KMS-11 (cell line): Measurements from ENCODE around the gene CDC42BPA.

Experiments
- H2AFZ ChIP-seq: fragments of 200-600 bp; sonication (generic); 2 replicates; pipeline ENCODE4 v1.6.1; 2016; ENCODE audit warnings: antibody characterized with exemption, mixed run types, low read depth
- H3K27ac ChIP-seq: fragments of 200-600 bp; sonication (generic); 2 replicates; pipeline ENCODE4 v1.6.1; 2016; ENCODE audit warnings: mild to moderate bottlenecking, mixed run types
- H3K27me3 ChIP-seq: fragments of 200-600 bp; sonication (generic); 2 replicates; pipeline ENCODE4 v1.6.1; 2017; ENCODE audit warnings: mild to moderate bottlenecking, low read depth, mixed run types, moderate library complexity; ENCODE audit not compliant: insufficient read depth
- H3K36me3 ChIP-seq: fragments of 200-600 bp; sonication (generic); 2 replicates; pipeline ENCODE4 v1.6.1; 2017; ENCODE audit warnings: mild to moderate bottlenecking, mixed run types; ENCODE audit not compliant: insufficient read depth
- H3K4me1 ChIP-seq: fragments of 200-600 bp; sonication (generic); 2 replicates; pipeline ENCODE4 v1.6.1; 2016; ENCODE audit warnings: mild to moderate bottlenecking, low read depth, mixed run types; ENCODE audit not compliant: poor library complexity, severe bottlenecking
- H3K4me2 ChIP-seq: fragments of 200-600 bp; sonication (generic); 2 replicates; pipeline ENCODE4 v1.7.0; 2016; ENCODE audit warnings: mild to moderate bottlenecking, mixed run types
- H3K4me3 ChIP-seq: fragments of 200-600 bp; sonication (generic); IDR thresholded peaks from 2 replicates; pipeline ENCODE4 v1.6.1; 2017; ENCODE audit warnings: low read depth, low read length, mixed read lengths; ENCODE audit not compliant: insufficient read depth
- H3K79me2 ChIP-seq: fragments of 200-600 bp; sonication (generic); 2 replicates; pipeline ENCODE4 v1.6.1; 2016; ENCODE audit warnings: low read depth, mixed run types; ENCODE audit not compliant: insufficient read depth
- H3K9ac ChIP-seq: fragments of 200-600 bp; sonication (generic); 2 replicates; pipeline ENCODE4 v1.6.1; 2016; ENCODE audit warnings: mild to moderate bottlenecking, mixed run types
- H4K20me1 ChIP-seq: fragments of 200-600 bp; sonication (generic); 2 replicates; pipeline ENCODE4 v1.6.1; 2016; ENCODE audit warnings: mild to moderate bottlenecking, mixed run types; ENCODE audit not compliant: insufficient read depth
- CTCF ChIP-seq: fragments of 200-600 bp; sonication (generic); conservative IDR thresholded peaks from 2 replicates; pipeline ENCODE4 v1.6.1; 2017; ENCODE audit warnings: low read depth, mild to moderate bottlenecking, antibody characterized with exemption, low read length, moderate library complexity, mixed read lengths

Gene CDC42BPA

GRCh38 chr1:227038401-227038800 is 279.9 kb downstream of the CDC42BPA start:
- no peak overlapping the region for H2AFZ ChIP-seq
- no peaks in the 10 kb centered on the region for H3K4me1 ChIP-seq
- no peak overlapping the region for H3K4me3 ChIP-seq
- H3K9ac ChIP-seq = no peak overlapping the region
- no peak overlapping the region for H3K4me2 ChIP-seq
- no peaks in the 10 kb centered on the region for H3K27me3 ChIP-seq
- no peaks in the 10 kb centered on the region for H3K79me2 ChIP-seq
- TF ChIP-seq CTCF = no peak
- H3K36me3 ChIP-seq = no peaks in the 10 kb centered on the region
- H4K20me1 ChIP-seq = no peaks in the 10 kb centered on the region
- no peak overlapping the region for H3K27ac ChIP-seq

- H3K79me2 ChIP-seq = no peaks in the 10 kb centered on the region
- no peaks in the 10 kb centered on the region for H3K4me1 ChIP-seq
- H3K27me3 ChIP-seq = no peaks in the 10 kb centered on the region
- H3K36me3 ChIP-seq = no peaks in the 10 kb centered on the region
- H3K4me2 ChIP-seq = no peak overlapping the region
- no peaks in the 10 kb centered on the region for H4K20me1 ChIP-seq
- no peak overlapping the region for H2AFZ ChIP-seq
- H3K27ac ChIP-seq = no peak overlapping the region
- H3K9ac ChIP-seq = no peak overlapping the region
- no peak for TF ChIP-seq CTCF
- H3K4me3 ChIP-seq = no peak overlapping the region
Observed at GRCh38 chr1:227037121-227037520, 281.2 kb downstream of the CDC42BPA start.

DNA sequence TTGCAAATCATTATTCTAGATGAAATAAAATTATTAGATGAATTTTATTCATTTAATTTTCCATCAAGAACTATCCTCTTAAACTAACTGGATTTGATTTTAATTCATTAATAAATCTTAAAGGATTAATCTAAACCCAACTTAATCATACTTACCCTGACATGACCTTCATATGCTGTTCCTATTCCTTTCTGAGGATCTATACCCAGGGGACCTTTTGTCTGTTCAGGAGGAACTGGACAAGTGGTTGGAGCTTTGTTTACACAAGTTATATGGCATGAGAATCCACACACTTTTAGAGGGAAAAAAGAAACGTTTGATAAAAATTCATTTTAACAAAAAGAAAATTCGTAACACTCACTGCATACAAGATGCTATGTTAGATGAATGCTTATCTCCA is 283.0 kb downstream of the CDC42BPA start:
- H3K9ac ChIP-seq = no peak overlapping the region
- no peak overlapping the region for H2AFZ ChIP-seq
- H3K36me3 ChIP-seq = no peaks in the 10 kb centered on the region
- H3K27me3 ChIP-seq = no peaks in the 10 kb centered on the region
- no peak overlapping the region for H3K4me2 ChIP-seq
- no peak overlapping the region for H3K4me3 ChIP-seq
- no peaks in the 10 kb centered on the region for H3K4me1 ChIP-seq
- H3K27ac ChIP-seq = no peak overlapping the region
- H3K79me2 ChIP-seq = no peaks in the 10 kb centered on the region
- H4K20me1 ChIP-seq = no peaks in the 10 kb centered on the region
- TF ChIP-seq CTCF = no peak

GRCh38 chr1:227033880-227034279 is 284.4 kb downstream of the CDC42BPA start:
- Histone ChIP-seq H3K79me2 (no peaks in the 10 kb centered on the region), H3K4me1 (no peaks in the 10 kb centered on the region), H3K36me3 (no peaks in the 10 kb centered on the region), H2AFZ (no peak overlapping the region), H3K27ac (no peak overlapping the region), H3K27me3 (no peaks in the 10 kb centered on the region), H3K4me2 (no peak overlapping the region), H3K4me3 (no peak overlapping the region), H3K9ac (no peak overlapping the region), H4K20me1 (no peaks in the 10 kb centered on the region)
- no peak for TF ChIP-seq CTCF

DNA sequence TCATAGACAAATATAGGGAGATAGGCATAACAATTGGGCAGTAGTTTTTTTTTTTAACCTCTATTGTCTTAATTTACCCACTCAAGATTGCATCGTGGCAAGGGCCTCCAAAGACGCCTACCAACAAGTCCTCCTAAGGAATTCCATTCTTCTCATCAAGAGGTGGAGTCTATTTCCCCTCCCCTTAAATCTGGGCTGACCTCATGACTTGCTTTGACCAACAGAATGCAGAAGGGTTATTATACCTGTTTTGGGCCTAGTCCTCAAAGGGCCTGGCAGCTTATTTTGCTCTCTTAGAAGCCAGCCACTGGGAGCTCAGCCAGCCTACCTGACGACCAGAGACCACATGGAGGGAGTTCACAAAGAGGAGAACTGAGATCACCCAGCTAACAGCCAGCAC is 285.9 kb downstream of the CDC42BPA start:
- Histone ChIP-seq H3K27ac (no peak overlapping the region), H3K79me2 (no peaks in the 10 kb centered on the region), H2AFZ (no peak overlapping the region), H4K20me1 (no peaks in the 10 kb centered on the region), H3K9ac (no peak overlapping the region), H3K36me3 (no peaks in the 10 kb centered on the region), H3K4me3 (no peak overlapping the region), H3K4me2 (no peak overlapping the region), H3K4me1 (no peaks in the 10 kb centered on the region), H3K27me3 (no peaks in the 10 kb centered on the region)
- no peak for TF ChIP-seq CTCF
